ENCODE data around the gene AADACL4. TPM values are rescaled to one million over a fixed set of nuclear protein-coding genes. Genes with fewer than 3 reads are reported as not detected.

AADACL4 gene
- total RNA-seq, 1 experiment from 2014 or later, result not detected

DNA sequence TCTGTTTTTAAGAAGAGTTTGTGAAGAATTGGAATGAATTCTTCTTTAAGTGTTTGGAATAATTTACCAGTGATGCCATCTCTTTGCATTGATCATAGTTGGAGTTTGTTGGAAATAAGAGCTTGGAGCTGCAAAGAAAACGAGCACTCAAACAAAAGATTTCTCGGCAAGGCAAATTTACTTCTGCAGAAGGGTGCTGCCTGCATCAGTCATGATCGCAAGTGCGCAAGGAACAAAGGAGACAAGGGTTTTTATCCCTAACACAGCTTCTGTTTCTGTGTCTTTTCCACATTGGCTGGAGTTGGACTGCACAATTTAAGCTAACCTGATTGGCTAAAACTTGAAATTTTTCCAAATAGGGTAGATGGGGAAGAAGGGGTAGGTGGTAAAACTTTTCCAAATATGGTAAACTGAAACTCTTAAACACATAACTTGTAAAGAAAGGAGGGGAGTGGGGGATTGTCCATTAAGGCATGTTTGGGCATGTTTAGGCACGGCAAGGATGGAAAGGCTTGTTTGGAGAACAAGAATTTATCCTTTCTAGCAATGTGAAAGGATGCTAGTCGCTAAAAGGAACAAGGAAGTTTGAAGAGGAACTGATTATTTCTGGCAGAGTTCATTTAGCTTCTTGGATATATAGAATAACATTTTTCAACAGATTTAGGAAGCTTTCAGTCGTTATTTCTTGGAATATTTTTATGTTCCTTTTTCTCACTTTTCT is 3.5 kb upstream of the AADACL4 start:
- Histone ChIP-seq H3K9ac (ENCODE audit: extremely low read depth, insufficient read length, low read length) (no peak overlapping the region), H4K8ac (replicated peaks; ENCODE audit: insufficient read length, low read depth, low read length) (no peak overlapping the region), H2BK120ac (ENCODE audit: low read depth, low read length, poor library complexity, severe bottlenecking) (no peak overlapping the region), H3K4me2 (ENCODE audit: insufficient read depth, insufficient read length, low read length) (no peak overlapping the region), H3K79me2 (ENCODE audit: insufficient read depth, low read length) (no peaks in the 10 kb centered on the region), H3T11ph (ENCODE audit: low read length) (no peak overlapping the region), H4K20me1 (ENCODE audit: control insufficient read depth, insufficient read depth, insufficient read length) (no peaks in the 10 kb centered on the region), H2AFZ (ENCODE audit: low read length) (no peak overlapping the region), H3K9me3 (ENCODE audit: control insufficient read depth, low read depth, low read length) (peaks cover 15% of the 10 kb centered on the region), H3K56ac (ENCODE audit: insufficient read length, low read depth, low read length) (no peak overlapping the region), H3K4ac (ENCODE audit: low read depth, low read length) (no peak overlapping the region), H2BK15ac (ENCODE audit: low read depth, low read length) (no peak overlapping the region), H2BK12ac (ENCODE audit: insufficient read length, low read depth, low read length) (no peak overlapping the region), H4K5ac (ENCODE audit: insufficient read length, low read depth, low read length) (no peak overlapping the region), H3K14ac (ENCODE audit: insufficient read depth, low read length) (no peak overlapping the region), H3K79me1 (ENCODE audit: insufficient read depth, low read depth, low read length, poor library complexity, severe bottlenecking) (no peaks in the 10 kb centered on the region), H3K27me3 (ENCODE audit: insufficient read depth, low read length) (no peaks in the 10 kb centered on the region), H2BK20ac (ENCODE audit: low read depth, low read length, poor library complexity, severe bottlenecking) (no peak overlapping the region), H3K4me1 (ENCODE audit: insufficient read depth, low read length) (peaks cover 5% of the 10 kb centered on the region; the same call in 1 of the 2 replicates), H2AK5ac (ENCODE audit: insufficient read length, low read length) (no peak overlapping the region), H3K18ac (ENCODE audit: insufficient read length, low read depth, low read length) (no peak overlapping the region), H3K27ac (ENCODE audit: insufficient read length, low read depth, low read length) (no peak overlapping the region), H4K91ac (ENCODE audit: insufficient read length, low read depth, low read length) (no peak overlapping the region), H2BK5ac (ENCODE audit: insufficient read length, low read length) (no peak overlapping the region), H3K23ac (ENCODE audit: insufficient read length, low read depth, low read length) (no peak overlapping the region), H3K23me2 (ENCODE audit: insufficient read length, low read depth, low read length, poor library complexity, severe bottlenecking) (no peaks in the 10 kb centered on the region)
- Mint-ChIP-seq H3K4me3 (no peak overlapping the region), H3K36me3 (ENCODE audit: insufficient read depth in 1 of 3, low read depth in 3 of 3) (peaks cover 20 to 46% (median 33%) of the 10 kb centered on the region in 3 experiments), H3K4me1 (peaks cover 17 to 20% of the 10 kb centered on the region in 2 experiments), H3K27me3 (ENCODE audit: low read depth) (peaks cover 13% of the 10 kb centered on the region), H3K9me3 (peaks cover 51 to 53% of the 10 kb centered on the region in 2 experiments), H3K27ac (no peak overlapping the region)
- TF ChIP-seq, protein P1, sequence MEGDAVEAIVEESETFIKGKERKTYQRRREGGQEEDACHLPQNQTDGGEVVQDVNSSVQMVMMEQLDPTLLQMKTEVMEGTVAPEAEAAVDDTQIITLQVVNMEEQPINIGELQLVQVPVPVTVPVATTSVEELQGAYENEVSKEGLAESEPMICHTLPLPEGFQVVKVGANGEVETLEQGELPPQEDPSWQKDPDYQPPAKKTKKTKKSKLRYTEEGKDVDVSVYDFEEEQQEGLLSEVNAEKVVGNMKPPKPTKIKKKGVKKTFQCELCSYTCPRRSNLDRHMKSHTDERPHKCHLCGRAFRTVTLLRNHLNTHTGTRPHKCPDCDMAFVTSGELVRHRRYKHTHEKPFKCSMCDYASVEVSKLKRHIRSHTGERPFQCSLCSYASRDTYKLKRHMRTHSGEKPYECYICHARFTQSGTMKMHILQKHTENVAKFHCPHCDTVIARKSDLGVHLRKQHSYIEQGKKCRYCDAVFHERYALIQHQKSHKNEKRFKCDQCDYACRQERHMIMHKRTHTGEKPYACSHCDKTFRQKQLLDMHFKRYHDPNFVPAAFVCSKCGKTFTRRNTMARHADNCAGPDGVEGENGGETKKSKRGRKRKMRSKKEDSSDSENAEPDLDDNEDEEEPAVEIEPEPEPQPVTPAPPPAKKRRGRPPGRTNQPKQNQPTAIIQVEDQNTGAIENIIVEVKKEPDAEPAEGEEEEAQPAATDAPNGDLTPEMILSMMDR (conservative IDR thresholded peaks at IDR 0.05), result no peak
- WGBS (ENCODE audit: extremely low coverage, insufficient read length, low lambda C conversion rate), result no CpG with 5 or more reads among the region's 7 CpGs
- DNase-seq, result no peak

Measured in H9 (cell line).